AG09319 (cell line): ENCODE results near the gene RER1.

Experiments used
- DNase-seq: peaks from one replicate; pipeline ENCODE4 v3.0.0-alpha.2; 2010; ENCODE audit warnings: low read depth; ENCODE audit errors: extremely low read depth
- CTCF ChIP-seq: IDR thresholded peaks from 2 replicates; pipeline ENCODE4 v1.5.1; 2011; ENCODE audit warnings: low read depth, mild to moderate bottlenecking, inconsistent platforms, low read length, moderate library complexity

RER1 gene

GRCh38 chr1:2454227-2454626 is 62.6 kb downstream of the RER1 start:
- no peak for DNase-seq
- no peak for TF ChIP-seq CTCF
